ENCODE results near the gene CCDC154.

DNA sequence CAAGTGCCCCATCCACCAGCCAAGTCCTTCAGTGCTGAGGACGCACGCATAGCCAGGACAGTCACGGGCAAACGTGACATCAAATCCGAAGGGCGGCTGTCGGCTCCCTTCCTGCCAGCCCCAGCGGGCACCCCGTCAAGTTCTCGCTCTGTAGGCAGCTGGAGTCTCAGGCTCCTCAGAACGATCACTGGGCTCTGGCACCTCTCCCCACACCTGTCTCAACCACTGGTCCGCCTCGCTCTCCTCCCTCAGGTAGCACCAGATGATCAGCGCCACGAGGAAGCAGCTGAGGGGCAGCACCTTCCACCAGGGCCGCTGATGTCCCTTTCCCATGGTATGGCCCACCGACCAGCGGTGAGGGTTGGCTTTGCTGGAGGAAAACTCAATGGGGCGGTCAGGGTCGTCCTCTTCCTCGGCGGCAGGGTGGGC lies 24.2 kb downstream of the CCDC154 start:
- TF ChIP-seq, protein P1, sequence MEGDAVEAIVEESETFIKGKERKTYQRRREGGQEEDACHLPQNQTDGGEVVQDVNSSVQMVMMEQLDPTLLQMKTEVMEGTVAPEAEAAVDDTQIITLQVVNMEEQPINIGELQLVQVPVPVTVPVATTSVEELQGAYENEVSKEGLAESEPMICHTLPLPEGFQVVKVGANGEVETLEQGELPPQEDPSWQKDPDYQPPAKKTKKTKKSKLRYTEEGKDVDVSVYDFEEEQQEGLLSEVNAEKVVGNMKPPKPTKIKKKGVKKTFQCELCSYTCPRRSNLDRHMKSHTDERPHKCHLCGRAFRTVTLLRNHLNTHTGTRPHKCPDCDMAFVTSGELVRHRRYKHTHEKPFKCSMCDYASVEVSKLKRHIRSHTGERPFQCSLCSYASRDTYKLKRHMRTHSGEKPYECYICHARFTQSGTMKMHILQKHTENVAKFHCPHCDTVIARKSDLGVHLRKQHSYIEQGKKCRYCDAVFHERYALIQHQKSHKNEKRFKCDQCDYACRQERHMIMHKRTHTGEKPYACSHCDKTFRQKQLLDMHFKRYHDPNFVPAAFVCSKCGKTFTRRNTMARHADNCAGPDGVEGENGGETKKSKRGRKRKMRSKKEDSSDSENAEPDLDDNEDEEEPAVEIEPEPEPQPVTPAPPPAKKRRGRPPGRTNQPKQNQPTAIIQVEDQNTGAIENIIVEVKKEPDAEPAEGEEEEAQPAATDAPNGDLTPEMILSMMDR (IDR thresholded peaks at IDR 0.05) = no peak
- TF ChIP-seq POLR2A (IDR thresholded peaks at IDR 0.05) = no peak
- no peak for TF ChIP-seq POLR2AphosphoS5 (IDR thresholded peaks at IDR 0.05)
